GM18519 (cell line): ENCODE measurements around the gene GID8.
"Not testable (repeated sequence)": the region's sequence is repeated elsewhere in the genome, so short reads cannot be mapped to it uniquely, and the experiment has no call there.

ENCODE experiments used
- ATAC-seq: cut with Tn5 transposase; IDR thresholded peaks from one replicate; pipeline ENCODE4 v1.9.1; 2021; ENCODE audit warnings: mild to moderate bottlenecking, moderate library complexity; ENCODE audit not compliant: unreplicated experiment, low FRiP score

GID8 gene

GRCh38 chr20:62921119-62921687, 16.7 kb upstream of the GID8 start:
- no peak for ATAC-seq

DNA sequence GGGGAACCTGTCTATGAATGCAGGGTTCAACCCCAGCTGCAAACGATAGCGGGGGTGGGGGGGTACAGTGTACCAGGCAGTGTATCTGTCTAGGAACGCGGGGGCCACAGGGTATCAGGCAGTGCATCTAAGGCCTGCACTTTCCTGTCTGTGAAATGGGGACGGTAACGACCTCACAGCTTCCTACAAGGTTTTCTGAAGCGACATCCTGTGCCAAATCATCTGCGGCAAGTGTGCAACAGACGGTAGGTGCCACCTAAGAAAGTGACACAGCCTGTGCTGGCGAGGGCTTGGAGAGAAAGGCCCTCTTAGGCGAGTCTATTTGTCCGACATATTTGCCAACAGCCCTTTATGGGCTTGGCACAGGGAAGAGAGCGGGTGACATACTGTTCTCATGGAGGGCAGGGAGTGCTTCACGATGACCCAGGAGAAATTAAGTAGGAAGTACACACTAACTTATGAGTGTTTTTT, 15.5 kb upstream of the GID8 start:
- no peak for ATAC-seq

GRCh38 chr20:62923059-62923668, 14.8 kb upstream of the GID8 start:
- not testable (repeated sequence) for ATAC-seq

DNA sequence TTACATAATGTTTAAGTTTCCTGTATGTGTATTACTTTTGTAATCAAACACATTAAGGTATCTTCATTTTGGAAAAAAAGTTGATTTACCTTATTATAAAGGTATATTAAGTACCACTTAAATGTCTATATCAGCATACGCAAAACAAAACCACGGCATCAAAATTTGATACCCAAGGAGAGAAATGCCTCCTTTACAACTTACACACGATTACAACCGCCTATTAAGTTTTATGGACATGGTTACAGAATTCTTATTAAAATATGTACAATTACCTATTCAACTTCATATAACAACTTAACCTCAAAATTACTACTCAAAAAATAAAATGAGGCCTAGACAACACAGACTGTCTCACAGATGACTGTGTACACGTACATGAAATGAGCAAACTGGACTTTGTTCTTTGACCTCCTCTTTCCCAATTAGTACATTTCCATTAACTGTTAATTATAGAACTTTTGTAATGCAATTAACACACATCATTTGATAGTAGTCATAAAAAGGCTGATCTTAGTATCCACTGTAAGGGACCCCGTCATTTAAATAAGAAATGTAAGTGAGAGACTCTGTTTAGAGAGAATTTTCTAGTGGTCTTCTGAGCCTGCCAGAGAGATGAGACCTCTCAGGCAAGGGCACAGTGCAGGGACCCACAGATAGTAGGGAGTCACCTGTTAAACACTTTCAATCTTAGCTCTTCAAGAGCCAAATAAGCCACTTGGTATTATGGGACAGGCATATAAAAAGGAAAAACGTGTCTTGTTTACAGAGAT, 14.1 kb upstream of the GID8 start:
- no peak for ATAC-seq

DNA sequence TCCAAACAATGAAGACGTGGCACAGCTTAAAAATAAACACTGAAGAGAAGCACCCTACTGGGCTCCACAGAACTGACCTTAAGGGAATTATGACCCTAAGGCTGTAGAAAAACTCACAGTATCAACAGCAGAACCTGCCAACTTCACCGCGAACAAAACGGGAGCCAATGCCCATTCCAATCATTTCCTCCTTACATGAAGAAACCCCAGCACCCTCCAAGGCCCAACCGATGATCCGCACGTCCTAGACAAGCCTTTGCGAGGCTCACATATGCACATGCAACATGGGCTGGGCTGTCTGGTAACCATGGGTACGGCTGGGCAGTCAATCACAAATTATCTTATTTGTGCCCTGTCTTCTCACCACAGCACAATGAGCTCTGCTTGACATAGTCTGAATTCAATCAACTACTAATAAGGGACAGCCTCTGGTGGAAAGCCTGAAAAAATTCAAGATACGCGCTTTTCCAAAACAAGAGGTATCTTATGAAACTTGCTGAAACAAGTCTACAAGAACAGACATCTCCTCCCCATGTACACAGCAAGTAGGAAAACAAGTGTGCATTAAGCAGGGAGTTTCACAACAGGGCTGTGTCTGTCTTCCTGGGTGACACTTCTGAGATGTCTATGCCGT, 13.4 kb upstream of the GID8 start:
- no peak for ATAC-seq

- no peak for ATAC-seq
Measured at GRCh38 chr20:62925076-62925419, 12.9 kb upstream of the GID8 start.

- ATAC-seq: no peak
Measured at GRCh38 chr20:62925420-62926228, 12.3 kb upstream of the GID8 start.

DNA sequence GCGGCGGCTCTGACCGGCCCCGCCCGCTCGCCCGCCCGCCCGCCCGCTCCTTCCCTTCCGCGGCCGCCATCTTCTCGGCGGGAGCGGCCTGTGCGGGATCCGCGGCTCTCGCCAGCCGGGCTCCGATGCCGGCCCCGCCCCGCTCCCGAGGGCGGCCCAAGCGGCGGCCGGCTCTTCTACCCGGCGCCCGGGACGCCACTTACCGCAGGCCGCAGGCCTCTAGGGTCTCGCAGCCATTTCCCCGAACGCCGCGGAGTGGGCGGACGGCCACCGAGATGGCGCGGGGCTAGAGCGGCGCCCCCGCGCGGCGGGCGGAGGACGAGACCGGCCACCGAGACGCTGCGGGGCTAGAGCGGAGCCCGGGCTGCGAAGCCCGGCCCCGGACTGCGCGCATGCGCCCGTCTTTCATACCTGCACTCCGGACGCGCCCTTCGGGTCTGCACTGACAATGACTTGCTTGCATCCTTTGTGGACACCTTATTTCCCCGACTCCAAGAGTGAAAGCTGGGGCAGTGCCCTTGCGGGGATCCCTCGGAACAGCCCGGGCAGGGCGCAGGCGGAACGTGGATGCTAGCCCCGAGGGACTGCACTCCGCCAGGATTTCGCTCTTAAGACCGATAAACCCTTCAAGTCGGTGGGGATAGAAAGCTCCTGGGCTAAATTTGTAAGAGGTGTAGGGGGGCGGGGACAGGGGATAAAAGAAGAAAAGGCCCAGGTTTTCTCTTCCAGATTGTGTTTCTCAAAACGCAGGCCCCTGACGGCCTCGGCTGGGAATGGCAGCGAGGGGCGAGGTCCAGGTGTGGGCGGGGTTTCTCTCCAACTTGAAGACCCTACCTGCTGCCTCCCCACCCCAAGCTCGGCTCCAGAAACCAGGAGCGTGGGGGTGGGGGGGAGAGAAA, 11.5 kb upstream of the GID8 start, which contains the start of gene DIDO1:
Gene DIDO1, minus strand, starts transcription at position 277 of the 899 bp plus-strand sequence.
- ATAC-seq: peak; percentile 58

GRCh38 chr20:62927128-62927705, 10.7 kb upstream of the GID8 start:
- no peak for ATAC-seq

GRCh38 chr20:62928246-62928939, 9.6 kb upstream of the GID8 start:
- no peak for ATAC-seq

- no peak for ATAC-seq
Measured at GRCh38 chr20:62929051-62929538, 8.9 kb upstream of the GID8 start.

GRCh38 chr20:62931464-62931863, 6.5 kb upstream of the GID8 start:
- no peak for ATAC-seq

DNA sequence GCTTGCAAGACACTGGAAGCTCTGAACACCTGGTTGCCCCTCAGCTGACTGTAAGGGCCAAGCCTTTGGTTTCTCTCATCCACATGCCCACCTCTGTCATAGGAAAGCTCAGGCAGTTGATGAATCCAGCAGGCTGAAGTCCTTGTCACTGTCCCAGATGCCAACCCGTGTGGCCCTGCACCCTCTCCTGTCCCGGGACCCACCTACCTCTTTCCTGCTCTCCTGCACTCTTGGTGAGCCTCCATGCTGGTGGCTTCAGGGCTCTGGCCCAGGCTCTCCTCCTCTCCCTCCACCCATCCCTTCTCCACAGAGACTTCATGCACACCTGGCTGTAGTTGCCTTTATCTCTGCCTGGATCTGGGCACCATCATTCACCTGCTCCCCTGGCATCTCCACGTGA, 4.0 kb upstream of the GID8 start:
- ATAC-seq: no peak

- no peak for ATAC-seq
Measured at GRCh38 chr20:62935204-62935967, 2.6 kb upstream of the GID8 start.

DNA sequence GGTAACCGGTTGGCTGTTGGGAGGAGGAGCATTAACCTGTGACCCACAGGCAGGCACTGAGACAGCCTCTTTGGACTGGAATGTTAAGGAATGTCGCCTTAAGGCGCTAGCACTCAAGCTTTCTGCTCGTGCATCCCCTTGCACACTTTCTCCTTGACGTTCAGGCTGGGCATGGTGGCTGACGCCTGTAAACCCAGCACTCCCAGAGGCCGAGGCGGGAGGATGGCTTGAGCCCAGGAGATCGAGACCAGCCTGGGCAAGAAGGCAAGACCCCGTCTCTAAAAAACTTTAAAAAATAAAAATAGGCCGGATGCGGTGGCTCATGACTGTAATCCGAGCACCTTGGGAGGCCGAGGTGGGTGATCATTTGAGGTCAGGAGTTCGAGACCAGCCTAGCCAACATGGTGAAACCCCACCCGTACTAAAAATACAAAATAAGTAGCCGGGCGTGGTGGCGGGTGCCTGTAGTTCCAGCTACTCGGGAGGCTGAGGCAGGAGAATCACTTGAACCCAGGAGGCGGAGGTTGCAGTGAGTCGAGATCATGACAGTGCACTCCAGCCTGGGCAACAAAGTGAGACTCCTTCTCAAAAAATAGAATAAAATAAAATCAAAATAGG, 1.9 kb upstream of the GID8 start:
- ATAC-seq: no peak

DNA sequence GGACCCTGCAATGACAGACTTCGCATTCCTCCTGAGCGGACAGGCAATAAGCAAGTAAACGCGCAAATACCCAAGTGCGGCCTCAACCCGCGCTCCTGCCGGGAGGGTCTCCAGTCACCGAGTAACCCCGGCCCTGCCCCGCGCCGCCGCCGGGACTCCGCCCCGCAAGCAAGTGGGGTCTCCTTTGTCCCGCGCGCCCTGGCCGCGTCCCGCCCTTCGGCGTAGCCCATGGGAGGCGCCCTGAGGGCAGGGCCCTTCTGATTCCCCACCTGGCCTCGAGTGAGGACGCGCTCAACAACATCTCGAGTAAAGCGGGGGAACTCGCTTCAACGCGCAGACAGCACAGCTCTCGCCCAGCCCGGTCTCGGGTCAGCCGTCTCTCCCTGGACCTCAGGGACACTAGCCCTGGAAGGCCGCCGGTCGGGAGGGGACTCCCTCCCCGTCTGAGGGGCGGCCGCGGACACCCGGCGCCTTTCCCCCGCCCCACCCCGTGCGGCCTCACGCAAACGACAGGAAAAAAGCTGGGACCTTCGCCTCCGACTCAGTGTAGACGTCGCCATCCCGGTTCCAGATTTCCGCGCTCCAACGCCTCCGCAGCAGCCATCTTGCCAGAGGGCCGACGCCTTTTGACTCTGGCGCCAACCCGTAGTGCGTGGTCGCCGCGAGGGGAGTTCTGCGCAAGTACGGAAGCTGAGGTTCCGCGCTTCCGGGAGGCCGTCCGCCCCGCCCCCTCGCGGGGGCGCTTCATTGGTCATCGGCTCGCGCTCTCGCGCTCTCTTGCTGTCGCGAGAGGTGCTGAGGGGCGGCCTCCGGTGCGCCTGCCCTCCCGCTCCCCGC, 461 bp upstream of the GID8 start:
- peak; percentile 66 for ATAC-seq
